Stimulated activated naive CD4-positive, alpha-beta T cell treated with Interleukin-2 at 50 U/mL for 16 hours (primary cell): ENCODE results near the gene MYH7B.

Source experiments
- DNase-seq: peaks from one replicate; lab custom pipeline; 2025; lab: John Stamatoyannopoulos, UW

MYH7B gene

GRCh38 chr20:35004749-35005462, 49.2 kb downstream of the MYH7B start:
- no peak for DNase-seq
